GM18867 (cell line): Measurements from ENCODE around the gene BUB3.
"Not testable (repeated sequence)": the region's sequence is repeated elsewhere in the genome, so short reads cannot be mapped to it uniquely, and the experiment has no call there.

Experiments used
- ATAC-seq: cut with Tn5 transposase; IDR thresholded peaks from one replicate; pipeline ENCODE4 v1.9.1; 2021; ENCODE audit warnings: mild to moderate bottlenecking, moderate library complexity; ENCODE audit not compliant: unreplicated experiment

The BUB3 gene

DNA sequence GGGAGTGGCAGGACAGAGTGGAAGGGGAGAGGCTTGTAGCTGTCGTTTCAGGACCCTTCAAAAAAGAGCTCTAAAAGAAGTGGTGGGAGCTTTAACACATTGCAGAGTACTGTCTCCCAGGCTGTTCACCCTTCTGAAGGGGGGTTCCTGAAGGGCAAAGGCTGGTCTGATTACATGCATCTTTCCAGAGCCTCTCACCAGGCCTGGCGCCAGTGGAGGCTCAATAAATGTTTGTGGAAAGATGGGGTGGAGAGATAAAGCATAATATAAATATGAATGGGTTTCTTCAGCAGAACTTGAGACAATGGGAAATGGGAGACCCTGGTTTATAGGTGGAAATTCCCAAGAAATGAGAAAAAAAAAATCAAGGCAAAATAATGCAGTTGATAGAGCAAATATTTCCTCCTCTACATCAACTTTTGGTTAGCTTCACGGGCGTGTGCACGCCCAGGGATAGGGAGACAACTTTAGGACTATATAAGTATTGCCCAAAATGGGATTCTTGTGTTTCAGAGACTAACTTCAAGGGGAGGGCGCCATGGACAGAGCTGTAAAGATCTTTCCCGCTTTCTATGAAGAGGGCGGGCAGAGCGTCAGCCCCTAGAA lies 613 bp upstream of the BUB3 start:
- no peak for ATAC-seq

DNA sequence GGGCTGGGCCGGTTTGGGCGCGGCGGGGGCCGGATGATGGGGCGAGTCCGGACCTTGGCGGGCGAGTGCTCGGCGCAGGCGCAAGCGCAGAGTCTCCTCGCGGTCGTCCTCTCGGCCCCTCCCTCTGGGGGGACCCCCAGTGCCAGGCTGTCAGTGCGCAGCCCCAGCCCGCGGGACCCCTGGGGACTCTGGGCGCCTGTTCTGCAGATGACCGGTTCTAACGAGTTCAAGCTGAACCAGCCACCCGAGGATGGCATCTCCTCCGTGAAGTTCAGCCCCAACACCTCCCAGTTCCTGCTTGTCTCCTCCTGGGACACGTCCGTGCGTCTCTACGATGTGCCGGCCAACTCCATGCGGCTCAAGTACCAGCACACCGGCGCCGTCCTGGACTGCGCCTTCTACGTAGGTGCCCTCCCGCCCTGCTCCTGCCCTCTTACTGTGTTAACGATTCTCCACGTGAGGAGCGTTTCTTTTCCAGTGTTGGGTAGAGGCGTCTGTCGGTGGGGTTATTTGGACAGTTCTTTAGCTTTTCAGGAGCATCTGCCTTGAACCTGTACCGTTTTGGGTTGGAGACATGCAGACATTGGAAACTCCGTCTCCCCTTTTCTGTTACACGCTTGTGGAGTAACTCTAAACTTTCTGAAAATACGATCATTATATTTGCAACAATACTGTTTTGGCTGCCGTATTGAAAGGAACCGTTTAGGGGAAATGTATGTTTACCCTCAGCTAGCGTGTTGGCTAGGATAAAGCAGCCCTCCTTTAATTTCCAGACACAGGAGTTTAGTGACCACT lies 706 bp downstream of the BUB3 start:
- ATAC-seq: peak; percentile 46

DNA sequence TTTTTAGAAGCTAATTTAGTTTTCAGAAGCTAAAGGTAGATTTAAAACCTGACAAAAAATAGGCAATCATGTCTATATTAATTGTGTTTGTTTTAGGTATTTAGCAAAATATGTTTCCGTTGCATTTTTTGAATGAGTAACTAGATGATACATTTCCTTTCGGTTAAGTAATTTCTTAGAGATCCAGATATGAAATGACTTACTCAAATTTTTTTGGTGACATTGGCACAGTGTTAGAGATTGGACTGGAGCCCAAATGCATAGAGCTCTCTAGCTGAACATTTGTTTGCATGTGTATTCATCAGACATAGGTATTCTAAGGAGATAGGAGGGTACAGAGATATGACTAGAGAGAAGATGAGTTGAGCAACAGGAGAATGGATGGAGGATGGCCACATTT lies 1.9 kb downstream of the BUB3 start:
- ATAC-seq: no peak

DNA sequence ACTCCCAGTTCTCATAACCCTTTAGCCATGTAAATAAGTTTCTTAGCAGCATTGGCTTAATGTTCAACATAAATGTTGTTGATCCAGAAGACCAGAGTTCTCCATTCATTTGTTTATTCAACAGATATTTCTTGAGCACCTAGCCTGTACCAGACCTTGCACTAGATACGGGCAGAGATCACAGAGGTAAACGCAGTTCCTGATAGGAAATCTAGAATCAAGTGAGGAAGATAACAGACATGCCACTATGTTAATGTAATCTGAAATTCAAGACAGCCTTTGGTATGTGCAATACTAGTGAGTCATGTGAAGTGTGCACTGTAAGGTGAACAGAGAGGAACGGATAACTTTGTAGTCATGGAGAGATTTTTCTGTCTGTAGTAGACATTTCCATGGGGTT lies 3.0 kb downstream of the BUB3 start:
- no peak for ATAC-seq

DNA sequence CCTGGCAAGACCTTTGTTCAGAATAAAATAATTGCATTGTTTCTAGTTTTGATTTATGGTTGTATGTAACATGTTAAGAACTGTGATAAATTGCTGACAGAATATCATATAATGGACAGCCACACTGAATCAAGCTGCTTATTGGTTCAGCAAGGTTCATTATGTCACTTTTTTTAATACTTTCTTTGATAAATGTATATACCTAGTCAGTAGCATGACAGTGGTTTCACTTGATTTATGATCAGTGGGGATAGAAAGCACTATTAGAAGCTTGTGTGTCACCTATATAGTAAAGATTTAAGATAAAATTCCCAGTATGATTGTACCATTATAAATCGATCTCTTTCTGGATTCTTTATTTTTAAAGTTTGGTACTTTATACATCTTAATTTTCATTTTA lies 4.5 kb downstream of the BUB3 start:
- no peak for ATAC-seq

DNA sequence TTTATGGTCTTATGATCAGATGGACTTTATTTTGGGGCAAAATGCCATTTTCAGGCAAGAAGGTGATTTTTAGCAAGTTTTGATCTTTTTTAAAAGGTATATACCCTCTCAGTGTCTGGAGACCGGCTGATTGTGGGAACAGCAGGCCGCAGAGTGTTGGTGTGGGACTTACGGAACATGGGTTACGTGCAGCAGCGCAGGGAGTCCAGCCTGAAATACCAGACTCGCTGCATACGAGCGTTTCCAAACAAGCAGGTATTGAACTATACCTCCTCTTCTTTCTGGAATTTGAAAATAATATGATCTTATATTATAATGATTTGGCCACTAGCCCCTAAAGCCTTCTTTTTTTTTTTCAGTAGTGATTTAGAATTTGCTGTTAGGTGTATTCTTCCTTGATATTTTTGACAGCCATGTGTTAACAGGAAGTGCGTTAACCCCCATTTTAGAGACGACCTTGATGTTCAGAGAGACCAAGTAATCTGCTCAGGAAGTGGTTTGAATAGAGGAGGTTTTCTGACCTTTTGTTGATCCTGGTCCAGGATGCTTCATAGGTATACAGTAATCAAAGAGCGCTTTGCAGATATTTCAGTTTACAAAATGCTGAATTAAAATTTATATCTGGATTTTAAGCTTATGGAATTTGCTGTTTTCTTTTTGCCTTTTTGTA lies 6.2 kb downstream of the BUB3 start:
- no peak for ATAC-seq

DNA sequence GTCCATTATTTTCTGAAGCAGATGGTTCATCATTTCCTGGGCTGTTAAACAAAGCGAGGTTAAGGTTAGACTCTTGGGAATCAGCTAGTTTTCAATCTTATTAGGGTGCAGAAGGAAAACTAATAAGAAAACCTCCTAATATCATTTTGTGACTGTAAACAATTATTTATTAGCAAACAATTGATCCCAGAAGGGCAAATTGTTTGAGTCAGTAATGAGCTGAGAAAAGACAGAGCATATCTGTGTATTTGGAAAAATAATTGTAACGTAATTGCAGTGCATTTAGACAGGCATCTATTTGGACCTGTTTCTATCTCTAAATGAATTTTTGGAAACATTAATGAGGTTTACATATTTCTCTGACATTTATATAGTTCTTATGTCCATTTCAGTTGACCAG lies 10.1 kb downstream of the BUB3 start:
- no peak for ATAC-seq

DNA sequence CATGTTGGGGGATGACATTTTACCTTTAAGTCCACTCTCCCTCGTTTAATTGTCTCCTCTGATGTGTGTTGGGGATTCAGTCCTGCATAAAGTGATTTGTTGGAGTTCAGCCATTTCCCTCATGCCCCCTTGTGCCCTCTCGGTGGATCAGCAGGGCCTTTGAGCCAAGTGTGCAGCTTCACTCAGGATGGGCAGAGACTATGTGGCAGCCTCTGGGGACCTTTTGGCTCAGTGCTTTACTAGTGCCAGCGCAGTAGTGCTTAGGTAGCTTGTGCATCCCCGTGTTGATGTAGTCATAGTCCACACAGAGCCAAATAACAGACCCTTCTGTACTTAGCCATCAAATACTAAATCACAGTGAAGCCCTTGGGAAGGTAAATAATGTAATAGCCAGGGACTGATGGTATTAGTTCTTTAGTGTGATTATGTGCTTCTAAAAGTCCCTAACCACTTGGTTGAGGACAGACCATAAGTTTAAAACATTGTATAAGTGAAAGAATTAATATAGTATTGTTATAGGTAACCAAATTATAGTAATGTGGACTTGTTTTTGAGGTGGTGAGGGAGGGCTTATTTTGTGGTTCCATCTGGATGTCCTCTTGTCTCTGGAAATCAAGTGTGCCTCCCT lies 11.4 kb downstream of the BUB3 start:
- ATAC-seq: no peak

DNA sequence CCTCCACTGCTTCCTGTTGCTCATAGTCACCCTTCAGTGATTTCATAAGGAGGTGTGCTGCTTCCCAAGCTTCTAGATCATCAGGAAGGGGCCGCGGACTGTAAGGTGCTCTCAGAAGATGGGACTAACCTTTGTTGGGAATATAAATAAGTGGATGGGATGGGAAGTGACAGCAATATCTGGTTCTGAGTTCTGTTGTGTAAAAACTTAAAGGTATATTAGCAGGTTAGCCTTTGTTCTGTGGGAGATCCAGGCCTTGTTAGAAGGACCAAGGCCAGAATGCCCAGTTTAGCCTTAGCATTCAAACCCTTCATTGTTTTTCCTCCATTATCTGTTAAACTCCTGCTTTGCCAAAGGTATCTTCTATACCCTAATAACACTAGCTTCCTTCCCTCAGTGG lies 12.4 kb downstream of the BUB3 start:
- no peak for ATAC-seq

DNA sequence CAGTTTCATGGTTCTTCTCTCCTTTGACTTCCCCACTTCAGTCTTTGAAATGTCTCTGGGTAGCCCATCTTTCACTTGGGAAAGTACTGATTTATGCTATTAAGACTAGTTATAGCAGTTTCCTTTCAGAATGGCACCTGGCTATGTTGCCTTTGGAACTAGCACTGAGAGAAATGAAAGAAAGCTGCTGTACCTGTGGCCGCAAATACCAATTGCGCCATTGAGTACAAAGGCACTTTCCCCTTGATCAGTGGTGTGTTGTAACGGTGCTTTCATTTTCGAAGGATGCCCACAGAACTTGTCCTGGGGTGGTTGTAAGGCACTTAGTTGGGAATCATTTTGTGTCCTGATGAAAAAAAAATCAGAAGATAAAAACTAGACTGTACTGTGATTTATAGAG lies 16.8 kb downstream of the BUB3 start:
- no peak for ATAC-seq

DNA sequence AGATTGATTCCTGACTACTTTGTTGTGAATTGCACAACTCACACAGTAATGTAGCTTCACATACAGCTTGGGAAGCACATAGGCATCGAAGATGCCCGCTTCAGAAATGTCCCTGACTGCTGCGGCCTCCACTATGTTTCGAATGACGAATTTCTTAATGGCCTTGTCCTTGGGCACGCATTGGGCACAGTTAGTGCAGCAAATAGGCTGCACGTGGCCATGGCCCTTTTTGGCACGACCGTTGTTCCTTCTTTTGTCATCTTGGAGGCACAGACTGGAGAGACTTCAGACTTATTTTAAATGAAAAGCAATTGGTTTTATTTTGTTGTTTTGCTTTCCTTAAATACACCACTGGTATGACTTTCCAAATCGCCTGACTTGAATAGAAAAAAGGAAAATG lies 17.4 kb downstream of the BUB3 start:
- ATAC-seq: not testable (repeated sequence)

DNA sequence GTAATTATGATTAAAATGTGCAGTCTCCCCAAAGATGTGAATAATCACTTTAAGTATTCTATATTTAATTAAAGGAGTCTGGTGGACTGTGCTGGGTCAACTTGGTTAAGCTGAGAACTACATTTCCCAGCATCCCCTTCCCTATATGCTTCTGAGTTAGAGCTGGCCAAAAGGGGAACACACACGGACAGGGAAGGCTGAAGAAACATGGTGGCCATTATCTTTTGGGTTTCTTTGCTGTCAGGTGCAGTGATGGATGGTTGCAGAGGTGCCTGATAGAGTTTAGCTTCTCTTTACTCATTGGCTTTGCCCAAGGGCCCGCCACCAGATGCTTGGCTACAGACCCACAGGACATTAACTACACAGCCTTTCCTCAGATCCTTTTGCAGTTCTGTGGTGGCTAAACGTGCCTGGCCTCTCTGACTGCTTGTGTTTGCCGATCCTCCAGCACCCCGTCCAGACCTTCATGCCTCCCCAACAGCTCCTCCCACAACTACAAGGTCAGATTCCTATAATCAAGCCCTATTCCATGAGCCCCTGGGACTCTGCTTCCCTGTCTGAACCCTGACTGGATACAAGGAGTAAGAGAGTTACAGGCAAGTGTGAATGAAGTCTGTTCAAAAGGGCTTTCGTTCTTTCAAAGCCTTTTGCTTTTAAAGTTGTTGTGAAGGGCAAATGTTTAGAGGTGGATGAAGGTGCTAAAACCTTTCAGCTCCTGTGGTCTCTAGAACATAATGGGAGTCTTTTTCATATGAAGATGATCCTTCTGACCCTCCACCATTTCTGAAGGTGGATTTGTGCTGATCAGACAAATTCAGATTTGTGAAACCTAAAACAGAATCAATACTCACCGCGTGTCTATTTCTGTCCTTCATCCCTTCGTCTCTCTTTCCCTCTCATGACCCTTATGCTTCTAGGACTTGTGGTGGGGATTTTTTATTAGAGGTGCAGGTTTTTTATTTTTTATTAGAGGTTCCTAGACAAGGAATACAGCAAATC lies 21.5 kb downstream of the BUB3 start:
- no peak for ATAC-seq

DNA sequence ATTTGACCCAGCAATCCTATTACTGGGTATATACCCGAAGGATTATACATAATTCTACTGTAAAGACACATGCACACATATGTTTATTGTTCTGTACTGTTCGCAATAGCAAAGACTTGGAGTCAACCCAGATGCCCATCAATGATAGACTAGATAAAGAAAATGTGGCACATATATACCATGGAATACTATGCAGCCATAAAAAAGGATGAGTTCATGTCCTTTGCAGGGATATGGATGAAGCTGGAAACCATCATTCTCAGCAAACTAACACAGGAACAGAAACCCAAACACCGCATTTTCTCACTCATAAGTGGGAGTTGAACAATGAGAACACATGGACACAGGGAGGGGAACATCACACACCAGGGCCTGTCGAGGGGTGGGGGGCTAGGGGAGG lies 24.2 kb downstream of the BUB3 start:
- ATAC-seq: not testable (repeated sequence)

DNA sequence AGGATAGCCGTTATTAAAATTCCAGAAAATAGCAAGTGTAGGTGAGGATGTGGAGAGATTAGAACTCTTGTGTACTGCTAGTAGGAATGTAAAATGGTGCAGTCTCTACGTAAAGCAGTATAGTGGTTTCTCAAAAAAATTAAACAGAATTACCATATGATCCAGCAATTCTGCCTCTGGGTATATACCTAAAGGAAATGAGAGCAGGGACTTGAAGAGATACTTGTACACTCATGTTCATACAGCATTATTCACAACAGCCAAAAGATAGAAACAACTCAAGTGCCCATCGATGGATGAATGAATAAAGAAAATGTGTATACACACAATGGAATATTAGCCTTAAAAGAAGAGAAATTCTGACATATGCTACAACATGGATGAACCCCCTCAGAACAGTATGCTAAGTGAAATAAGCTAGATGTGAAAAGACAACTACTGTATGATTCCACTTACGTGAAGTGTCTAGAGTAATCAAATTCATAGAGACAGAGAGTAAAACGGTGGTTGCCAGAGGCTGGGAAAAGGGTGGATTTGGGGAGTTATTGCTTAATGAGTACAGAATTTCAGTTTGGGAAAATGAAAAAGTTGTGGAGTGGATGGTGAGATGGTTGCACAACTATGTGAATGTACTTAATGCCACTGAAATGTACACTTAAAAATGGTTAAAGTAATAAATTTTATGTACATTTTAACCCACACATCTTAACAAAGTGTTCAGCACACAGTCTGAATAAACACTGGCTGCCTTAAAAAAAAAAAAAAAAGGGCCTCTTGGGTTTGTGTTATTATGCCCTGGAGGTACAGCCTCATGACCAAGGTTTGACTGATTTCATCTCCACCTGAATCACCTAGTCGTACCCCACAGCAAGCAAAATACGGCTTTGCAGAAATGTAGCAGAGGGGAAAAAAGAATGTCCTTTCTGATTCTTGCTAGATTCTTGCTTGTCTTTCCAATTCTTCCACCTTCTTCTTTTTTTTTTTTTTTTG lies 26.2 kb downstream of the BUB3 start:
- no peak for ATAC-seq

DNA sequence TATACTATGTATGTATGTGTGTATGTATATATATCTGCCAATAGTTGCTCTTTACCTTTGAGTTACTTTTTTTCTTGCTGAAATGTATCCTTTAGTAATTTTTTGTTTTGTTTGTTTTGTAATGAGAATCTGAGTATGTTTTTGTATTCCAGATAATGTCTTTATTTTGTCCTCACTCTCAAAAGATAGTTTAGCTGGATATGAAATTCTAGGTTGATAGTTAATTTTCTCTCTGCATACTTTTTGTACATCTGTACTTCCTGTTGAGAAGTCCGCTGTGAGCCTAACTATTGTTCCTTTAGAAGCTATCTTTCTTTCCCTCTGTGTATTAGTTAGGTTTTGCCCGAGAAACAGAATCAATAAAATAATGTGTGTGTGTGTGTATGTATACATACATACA lies 29.5 kb downstream of the BUB3 start:
- ATAC-seq: no peak

DNA sequence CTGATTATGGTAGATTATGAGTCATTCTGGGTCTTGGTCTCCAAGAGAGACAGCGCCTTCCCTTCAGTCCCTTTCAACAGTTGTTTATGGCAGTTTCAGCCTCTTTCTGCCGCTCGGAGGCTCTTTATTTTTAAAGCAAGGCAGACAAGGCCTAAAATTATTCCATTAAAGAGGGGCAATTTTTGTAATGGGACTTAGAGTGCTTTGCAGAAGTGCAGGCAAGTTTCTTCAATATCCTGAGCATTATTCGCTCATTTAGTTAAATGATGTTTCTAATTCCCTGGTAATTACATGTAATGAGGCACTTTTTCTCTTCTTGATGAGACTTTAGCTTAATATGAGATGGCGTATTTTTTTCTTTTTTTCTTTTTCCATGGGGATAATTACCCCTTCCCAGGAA lies 33.6 kb downstream of the BUB3 start:
- no peak for ATAC-seq

DNA sequence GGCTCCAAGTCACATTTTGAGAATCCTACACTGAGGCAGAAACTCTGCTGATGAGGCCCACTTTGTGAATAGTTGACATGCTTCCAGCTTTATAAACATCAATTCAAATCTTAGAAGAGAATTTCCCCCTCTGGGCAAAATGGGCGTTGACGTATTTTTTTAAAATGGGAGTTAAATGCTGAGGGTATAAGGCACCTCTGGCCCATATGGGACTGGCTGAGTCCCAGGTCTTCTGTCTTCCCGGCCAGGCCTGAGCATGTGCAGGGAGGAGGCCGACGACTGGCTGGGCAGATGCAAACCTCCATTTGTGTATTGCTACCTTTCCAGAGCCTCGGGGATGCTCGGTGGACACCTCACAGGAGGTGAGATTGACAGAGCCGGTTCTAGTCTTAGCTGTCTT lies 37.7 kb downstream of the BUB3 start:
- ATAC-seq: no peak

DNA sequence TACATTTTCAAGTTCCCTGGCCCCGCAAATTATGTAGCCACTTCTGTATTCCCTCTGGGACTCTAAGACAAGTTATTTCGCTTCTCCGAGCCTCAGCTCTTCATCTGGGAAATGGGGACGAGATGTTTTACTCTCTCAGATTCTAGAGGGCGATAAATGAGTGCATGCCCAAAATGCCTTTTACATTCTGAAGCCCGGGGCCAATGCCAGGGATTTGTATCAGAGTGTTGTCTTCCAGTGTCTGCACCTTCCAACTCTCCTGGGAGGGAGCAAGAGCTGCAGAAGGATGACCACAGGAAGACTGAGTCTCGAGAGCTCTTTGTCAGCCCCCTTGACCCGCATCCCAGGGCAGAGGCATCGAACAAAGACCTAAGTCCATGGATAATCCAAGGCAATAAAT lies 39.9 kb downstream of the BUB3 start:
- ATAC-seq: no peak

DNA sequence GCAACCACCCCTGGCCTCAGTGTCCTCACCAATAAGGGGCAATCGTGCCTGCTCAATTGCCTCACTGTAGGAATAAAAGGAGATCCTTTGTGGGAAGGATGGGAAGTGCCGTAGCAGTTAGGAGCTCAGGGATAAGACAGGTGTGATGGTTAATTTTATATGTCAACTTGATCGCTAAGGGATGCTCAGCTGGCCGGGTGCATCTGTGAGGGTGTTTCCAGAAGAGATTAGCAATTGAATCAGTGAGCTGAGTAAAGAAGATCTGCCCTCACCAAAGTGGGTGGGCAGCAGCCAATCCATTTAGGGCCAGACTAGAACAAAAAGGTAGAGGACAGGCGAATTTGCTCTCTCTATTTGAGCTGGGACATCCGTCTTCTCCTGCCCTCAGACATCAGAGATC lies 46.3 kb downstream of the BUB3 start:
- no peak for ATAC-seq
